Endothelial cell (in vitro differentiated cells): ENCODE measurements around the gene SRSF10. TPM values are rescaled to one million over a fixed set of nuclear protein-coding genes. Genes with fewer than 3 reads are reported as not detected.

Source experiments
- DNase-seq: peaks from one replicate; pipeline ENCODE4 v3.0.0; 2021; ENCODE audit warnings: low spot score
- H3K27ac Mint-ChIP-seq: one replicate; pipeline ENCODE4 v1.8.0; 2021; ENCODE audit warnings: mixed read lengths, inconsistent platforms; ENCODE audit not compliant: unreplicated experiment
- H3K27me3 Mint-ChIP-seq: one replicate; pipeline ENCODE4 v1.8.0; 2021; ENCODE audit warnings: mild to moderate bottlenecking, moderate library complexity, mixed read lengths, inconsistent platforms; ENCODE audit not compliant: unreplicated experiment
- H3K36me3 Mint-ChIP-seq: one replicate; pipeline ENCODE4 v1.8.0; 2021; ENCODE audit warnings: mild to moderate bottlenecking, low read depth, mixed read lengths, inconsistent platforms; ENCODE audit not compliant: unreplicated experiment
- H3K4me1 Mint-ChIP-seq: one replicate; pipeline ENCODE4 v1.8.0; 2021; ENCODE audit warnings: mild to moderate bottlenecking, mixed read lengths, inconsistent platforms; ENCODE audit not compliant: unreplicated experiment
- H3K4me3 Mint-ChIP-seq: one replicate; pipeline ENCODE4 v1.8.0; 2021; ENCODE audit warnings: mild to moderate bottlenecking, mixed read lengths, inconsistent platforms; ENCODE audit not compliant: unreplicated experiment
- H3K9me3 Mint-ChIP-seq: one replicate; pipeline ENCODE4 v1.8.0; 2021; ENCODE audit warnings: mixed read lengths, inconsistent platforms; ENCODE audit not compliant: unreplicated experiment
- CTCF ChIP-seq: fragments of 200-600 bp; sonication (generic); IDR thresholded peaks from one replicate; pipeline ENCODE4 v1.5.0; 2021; ENCODE audit warnings: antibody characterized with exemption; ENCODE audit not compliant: unreplicated experiment
- total RNA-seq: library from RNA; stranded (reverse); fragmentation: NEBNext Ultra II Directional; extraction: Animal tissue kit (Norgen Biotek cat#: 25700); gene quantifications from one replicate; pipeline ENCODE4 v1.2.1, GENCODE V29; 2021; ENCODE audit not compliant: unreplicated experiment

SRSF10 gene
- total RNA-seq, 1 donor from 2014 or later = 101 TPM

GRCh38 chr1:23930861-23931490 lies 49.2 kb downstream of the SRSF10 start:
- Mint-ChIP-seq H3K4me3 (no peak overlapping the region), H3K27me3 (no peaks in the 10 kb centered on the region), H3K36me3 (no peaks in the 10 kb centered on the region), H3K4me1 (peaks cover 3% of the 10 kb centered on the region), H3K9me3 (no peaks in the 10 kb centered on the region), H3K27ac (no peak overlapping the region)
- no peak for DNase-seq
- TF ChIP-seq CTCF = no peak

GRCh38 chr1:23930270-23930669 lies 49.9 kb downstream of the SRSF10 start:
- Mint-ChIP-seq H3K27ac (no peak overlapping the region), H3K9me3 (no peaks in the 10 kb centered on the region), H3K27me3 (no peaks in the 10 kb centered on the region), H3K36me3 (no peaks in the 10 kb centered on the region), H3K4me1 (peaks cover 3% of the 10 kb centered on the region), H3K4me3 (no peak overlapping the region)
- no peak for DNase-seq
- no peak for TF ChIP-seq CTCF

- Mint-ChIP-seq H3K36me3 (no peaks in the 10 kb centered on the region), H3K9me3 (no peaks in the 10 kb centered on the region), H3K4me1 (peaks cover 3% of the 10 kb centered on the region), H3K27me3 (no peaks in the 10 kb centered on the region), H3K4me3 (no peak overlapping the region), H3K27ac (no peak overlapping the region)
- no peak for DNase-seq
- TF ChIP-seq CTCF = no peak
Measured at GRCh38 chr1:23928789-23929188, 51.3 kb downstream of the SRSF10 start.

- TF ChIP-seq CTCF = no peak
- Mint-ChIP-seq H3K4me1 (peaks cover 3% of the 10 kb centered on the region), H3K27me3 (no peaks in the 10 kb centered on the region), H3K4me3 (no peak overlapping the region), H3K9me3 (no peaks in the 10 kb centered on the region), H3K36me3 (no peaks in the 10 kb centered on the region), H3K27ac (no peak overlapping the region)
- DNase-seq = no peak
Measured at GRCh38 chr1:23927097-23927496, 53.0 kb downstream of the SRSF10 start.

GRCh38 chr1:23925279-23925678 lies 54.8 kb downstream of the SRSF10 start:
- no peaks in the 10 kb centered on the region for H3K9me3 Mint-ChIP-seq
- peaks cover 3% of the 10 kb centered on the region for H3K4me1 Mint-ChIP-seq
- H3K36me3 Mint-ChIP-seq = no peaks in the 10 kb centered on the region
- no peak for DNase-seq
- H3K4me3 Mint-ChIP-seq = no peak overlapping the region
- H3K27me3 Mint-ChIP-seq = no peaks in the 10 kb centered on the region
- no peak overlapping the region for H3K27ac Mint-ChIP-seq
- TF ChIP-seq CTCF = no peak
